Endothelial cell of umbilical vein (primary cell): ENCODE data around the gene EDEM1.

Experiments
- CTCF ChIP-seq, 2 donors: IDR thresholded peaks; 1 replicate in 1 of 2; 2 replicates in 1 of 2; pipeline ENCODE4 v1.5.1; 2011; ENCODE audit warnings: low read length in 2 of 2, mild to moderate bottlenecking in 2 of 2, moderate library complexity in 2 of 2, control low read depth in 1 of 2, inconsistent platforms in 1 of 2, low read depth in 1 of 2; ENCODE audit not compliant: insufficient read depth in 1 of 2; ENCODE audit errors: extremely low read depth in 1 of 2
- EZH2 ChIP-seq: IDR thresholded peaks from 2 replicates; pipeline ENCODE4 v1.6.1; 2012; ENCODE audit warnings: borderline replicate concordance, low read depth, mild to moderate bottlenecking, moderate library complexity, low read length, inconsistent platforms; ENCODE audit not compliant: severe bottlenecking
- FOS ChIP-seq: IDR thresholded peaks from 2 replicates; pipeline ENCODE4 v1.6.1; 2011; ENCODE audit warnings: mild to moderate bottlenecking, low read length, moderate library complexity, borderline replicate concordance; ENCODE audit not compliant: insufficient read depth
- POLR2AphosphoS5 ChIP-seq: IDR thresholded peaks from 2 replicates; pipeline ENCODE4 v1.6.1; 2012; ENCODE audit warnings: low read depth, mild to moderate bottlenecking, control low read depth, low read length, moderate library complexity; ENCODE audit not compliant: insufficient read depth

- TF ChIP-seq CTCF (IDR thresholded peaks at IDR 0.05; ENCODE audit: extremely low read depth in 1 of 2, insufficient read depth in 1 of 2, low read depth in 1 of 2, low read length in 2 of 2) (no peak), FOS (no peak), EZH2 (no peak), POLR2AphosphoS5 (no peak)
Observed at GRCh38 chr3:5172018-5172417, 15.5 kb upstream of the EDEM1 start.
